ENCODE data around the gene TAC4.
"Not testable (repeated sequence)": the region's sequence is repeated elsewhere in the genome, so short reads cannot be mapped to it uniquely, and the experiment has no call there.

TAC4 gene

DNA sequence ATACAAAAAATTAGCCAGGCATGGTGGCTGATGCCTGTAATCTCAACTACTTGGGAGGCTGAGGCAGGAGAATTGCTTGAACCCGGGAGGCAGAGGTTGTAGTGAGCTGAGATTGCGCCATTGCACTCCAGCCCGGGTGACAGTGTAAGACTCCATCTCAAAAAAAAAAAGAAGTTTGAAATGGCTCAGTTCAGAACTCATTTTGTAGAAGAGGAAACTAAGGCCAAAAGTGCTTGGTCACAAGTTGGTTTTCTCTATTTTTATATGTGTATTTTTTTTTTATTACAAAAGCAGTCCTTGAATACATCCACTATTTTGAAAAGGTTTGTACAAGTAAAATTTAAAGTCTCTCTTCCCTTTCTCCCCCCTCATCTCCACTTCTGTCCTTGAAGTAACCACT lies 5.5 kb downstream of the TAC4 start:
- DNase-seq = no peak

GRCh38 chr17:49841548-49841947 lies 6.3 kb downstream of the TAC4 start:
- no peak for DNase-seq

GRCh38 chr17:49839455-49839854 lies 8.4 kb downstream of the TAC4 start:
- DNase-seq = no peak

GRCh38 chr17:49836111-49837030 lies 11.5 kb downstream of the TAC4 start:
- DNase-seq = no peak

DNA sequence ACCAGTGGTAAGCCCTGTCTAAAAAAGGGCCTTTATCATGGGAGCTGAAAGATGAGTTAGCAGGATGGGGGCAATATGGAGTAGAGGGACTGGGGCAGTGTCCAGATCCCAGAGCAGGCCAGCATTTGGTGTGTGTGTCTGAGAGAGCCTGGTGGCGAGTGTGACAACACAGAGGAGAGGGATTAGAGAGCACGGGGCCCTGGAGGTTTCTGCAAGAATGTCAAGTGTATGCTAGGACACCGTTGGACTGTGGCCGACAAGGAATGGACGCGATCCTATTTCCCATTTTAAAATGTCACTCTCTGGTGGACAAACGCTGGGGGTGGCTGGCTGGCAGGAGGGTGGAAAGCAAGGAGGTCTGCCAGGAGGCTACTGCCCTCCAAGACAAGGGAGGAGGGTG lies 12.4 kb downstream of the TAC4 start:
- no peak for DNase-seq

GRCh38 chr17:49834118-49834743 lies 13.6 kb downstream of the TAC4 start:
- no peak for DNase-seq

- no peak for DNase-seq
Observed at GRCh38 chr17:49832840-49833599, 14.8 kb downstream of the TAC4 start.

DNA sequence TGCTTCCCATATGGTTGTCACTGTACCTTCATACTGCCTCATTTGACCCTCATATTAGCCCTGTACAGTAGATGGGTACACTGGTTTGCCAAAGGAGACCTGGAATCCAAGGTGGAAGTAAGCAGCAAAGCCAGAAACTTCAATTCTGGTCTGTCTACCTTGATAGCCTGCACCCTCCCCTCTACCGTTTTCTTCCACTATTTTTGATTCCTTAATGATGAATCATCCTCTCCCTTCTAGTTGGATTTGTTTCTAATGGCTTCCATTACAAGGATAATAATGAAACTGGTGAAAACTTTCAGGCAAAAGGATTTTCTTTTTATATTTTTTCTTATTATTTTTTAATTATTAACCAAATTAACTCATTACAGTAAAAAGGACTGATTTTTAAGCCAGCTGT lies 17.3 kb downstream of the TAC4 start:
- no peak for DNase-seq

GRCh38 chr17:49829026-49829425 lies 18.8 kb downstream of the TAC4 start:
- no peak for DNase-seq

DNA sequence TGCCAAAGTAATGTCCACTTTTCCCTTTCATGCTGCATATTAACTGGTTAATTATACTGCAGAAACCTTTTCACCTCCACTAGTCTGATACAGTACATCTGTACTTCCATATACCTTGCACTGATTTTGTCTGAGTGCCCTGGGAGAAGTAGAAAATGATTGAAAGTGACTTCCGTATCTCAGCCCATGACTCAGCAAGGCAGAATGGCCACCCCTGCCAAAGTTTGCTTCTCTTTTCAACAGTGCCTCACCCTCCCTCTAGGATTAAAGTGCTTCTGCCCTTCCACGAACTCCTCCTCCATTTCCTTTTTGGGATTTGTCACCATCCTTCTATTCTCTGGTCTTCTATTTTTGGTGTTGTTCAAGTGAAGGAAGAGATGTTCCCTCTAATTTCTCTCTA lies 19.5 kb downstream of the TAC4 start:
- not testable (repeated sequence) for DNase-seq

- no peak for DNase-seq
Observed at GRCh38 chr17:49825645-49826044, 22.2 kb downstream of the TAC4 start.

DNA sequence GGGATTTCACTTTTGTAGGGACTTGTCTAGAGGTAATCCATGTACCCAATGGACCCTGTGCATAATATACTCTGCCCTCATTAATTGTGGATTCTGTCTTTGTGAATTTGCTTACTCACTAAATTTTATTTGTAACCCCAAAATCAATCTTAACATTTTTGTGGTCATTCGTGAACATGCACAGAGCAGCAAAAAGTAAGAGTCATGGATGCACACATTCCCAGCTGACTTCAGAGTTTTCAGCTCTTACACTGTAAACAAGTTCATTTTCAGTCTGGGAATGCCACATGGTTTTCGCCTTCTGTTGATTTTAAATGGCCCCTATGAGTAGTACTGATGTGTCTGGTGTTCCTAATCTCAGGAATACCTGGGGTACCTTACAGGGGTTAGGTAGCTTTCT lies 24.3 kb downstream of the TAC4 start:
- no peak for DNase-seq

DNA sequence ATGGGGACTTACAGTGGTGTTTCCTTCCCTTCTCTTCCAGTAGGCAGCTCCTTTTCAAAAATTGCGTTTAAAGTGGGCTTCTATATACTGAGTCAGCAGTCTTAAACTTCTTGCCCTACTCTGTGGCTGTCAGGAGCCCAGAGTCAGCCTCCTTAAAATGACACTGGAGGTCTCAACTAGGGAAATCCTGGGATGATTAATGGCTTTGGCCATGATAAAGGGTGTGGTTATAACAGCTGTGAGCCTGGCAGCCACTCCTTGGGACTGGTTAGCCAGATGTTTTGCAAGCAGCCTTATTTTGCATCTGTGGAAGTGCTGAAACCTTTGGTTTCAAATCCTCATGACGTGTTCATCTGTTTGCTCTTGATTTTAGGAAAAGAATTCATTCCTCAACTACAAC lies 25.0 kb downstream of the TAC4 start:
- DNase-seq = no peak

GRCh38 chr17:49821916-49822315 lies 26.0 kb downstream of the TAC4 start:
- DNase-seq = no peak

- no peak for DNase-seq
Observed at GRCh38 chr17:49821466-49821865, 26.4 kb downstream of the TAC4 start.

- DNase-seq = no peak
Observed at GRCh38 chr17:49820773-49821172, 27.1 kb downstream of the TAC4 start.

DNA sequence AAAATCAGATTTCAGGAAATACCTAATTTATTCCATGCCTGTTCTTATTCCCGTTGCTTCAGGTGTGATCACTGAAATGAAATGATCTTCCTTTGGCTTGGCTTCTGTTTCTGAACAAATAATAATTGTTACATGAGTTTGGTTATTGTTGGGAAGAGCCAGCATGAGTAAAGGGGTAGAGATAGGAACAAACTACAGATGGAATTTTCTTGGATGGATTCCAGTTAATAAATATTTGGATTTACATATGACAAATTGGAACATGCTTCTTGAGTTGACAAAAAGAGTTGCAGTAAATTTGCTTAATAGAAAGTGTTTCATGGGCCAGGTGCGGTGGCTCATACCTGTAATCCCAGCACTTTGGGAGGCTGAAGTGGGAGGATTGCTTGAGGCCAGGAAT lies 28.2 kb downstream of the TAC4 start:
- DNase-seq = no peak

GRCh38 chr17:49819138-49819537 lies 28.7 kb downstream of the TAC4 start:
- no peak for DNase-seq

DNA sequence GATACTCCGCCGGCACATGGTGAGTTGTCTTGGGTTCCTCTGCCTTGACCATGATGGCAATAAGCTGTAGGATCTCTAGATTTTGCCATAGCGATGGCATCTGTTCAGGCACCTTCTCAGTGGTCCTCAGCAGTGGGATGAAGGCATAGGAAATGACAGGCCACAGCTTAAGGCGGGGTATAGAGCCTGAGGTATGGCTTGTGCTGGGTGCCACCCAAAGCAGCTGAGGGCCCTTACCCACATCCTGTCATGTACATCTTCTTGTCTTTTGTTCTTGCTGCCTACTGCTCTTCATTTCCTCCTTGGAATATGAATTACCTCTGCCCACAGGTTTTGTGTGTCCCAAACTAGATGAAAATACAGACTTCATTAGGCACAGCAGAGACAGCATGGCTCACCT lies 29.9 kb downstream of the TAC4 start:
- no peak for DNase-seq

- DNase-seq = no peak
Observed at GRCh38 chr17:49815761-49816281, 32.0 kb downstream of the TAC4 start.

- no peak for DNase-seq
Observed at GRCh38 chr17:49814781-49815529, 32.9 kb downstream of the TAC4 start.

GRCh38 chr17:49809056-49809455 lies 38.8 kb downstream of the TAC4 start:
- no peak for DNase-seq

DNA sequence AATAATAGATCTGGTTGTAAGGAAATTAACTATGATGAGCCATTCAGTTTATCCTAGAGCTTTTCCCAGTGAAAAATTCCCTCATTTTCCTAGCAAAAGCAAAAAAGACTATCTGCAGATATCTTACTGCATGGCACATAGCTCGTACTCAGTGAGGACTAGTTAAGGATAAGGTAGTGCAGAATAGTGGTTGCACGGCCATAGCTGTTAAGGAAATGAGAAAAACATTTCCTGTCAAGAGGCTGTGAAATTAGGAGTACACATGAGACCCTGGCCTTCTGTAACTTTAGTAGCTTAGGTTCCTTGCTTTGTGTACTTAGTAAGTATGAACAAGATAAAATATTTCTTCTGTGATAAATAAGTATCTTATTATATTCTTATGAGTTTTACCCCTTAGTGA lies 49.1 kb downstream of the TAC4 start:
- no peak for DNase-seq
